Kidney epithelial cell (primary cell): Measurements from ENCODE around the gene LGI2. TPM values are rescaled to one million over a fixed set of nuclear protein-coding genes. Genes with fewer than 3 reads are reported as not detected.

Experiments used
- DNase-seq: peaks from one replicate; pipeline ENCODE4 v3.0.0-alpha.2; 2010; ENCODE audit warnings: low read depth
- H3K27me3 ChIP-seq: 2 replicates; pipeline ENCODE4 v1.6.0; 2011; ENCODE audit warnings: low read length; ENCODE audit not compliant: control insufficient read depth, insufficient read depth
- H3K36me3 ChIP-seq: 2 replicates; pipeline ENCODE4 v1.5.1; 2011; ENCODE audit warnings: low read length; ENCODE audit not compliant: control insufficient read depth, insufficient read depth
- H3K4me3 ChIP-seq: 2 replicates; pipeline ENCODE4 v1.5.1; 2011; ENCODE audit warnings: low read depth, mild to moderate bottlenecking, control low read depth, low read length
- total RNA-seq: library from RNA; depleted of rRNA; stranded (reverse); fragments of >200 nt; gene quantifications from 2 replicates; pipeline ENCODE4 v1.2.3, GENCODE V29; 2015
- TF ChIP-seq, protein P1 (sequence below): IDR thresholded peaks from 2 replicates; pipeline ENCODE4 v1.5.1; 2011; ENCODE audit warnings: mild to moderate bottlenecking, moderate library complexity, low read length, control low read depth, inconsistent platforms; ENCODE audit not compliant: insufficient read depth, poor library complexity, severe bottlenecking

LGI2 gene, protein sequence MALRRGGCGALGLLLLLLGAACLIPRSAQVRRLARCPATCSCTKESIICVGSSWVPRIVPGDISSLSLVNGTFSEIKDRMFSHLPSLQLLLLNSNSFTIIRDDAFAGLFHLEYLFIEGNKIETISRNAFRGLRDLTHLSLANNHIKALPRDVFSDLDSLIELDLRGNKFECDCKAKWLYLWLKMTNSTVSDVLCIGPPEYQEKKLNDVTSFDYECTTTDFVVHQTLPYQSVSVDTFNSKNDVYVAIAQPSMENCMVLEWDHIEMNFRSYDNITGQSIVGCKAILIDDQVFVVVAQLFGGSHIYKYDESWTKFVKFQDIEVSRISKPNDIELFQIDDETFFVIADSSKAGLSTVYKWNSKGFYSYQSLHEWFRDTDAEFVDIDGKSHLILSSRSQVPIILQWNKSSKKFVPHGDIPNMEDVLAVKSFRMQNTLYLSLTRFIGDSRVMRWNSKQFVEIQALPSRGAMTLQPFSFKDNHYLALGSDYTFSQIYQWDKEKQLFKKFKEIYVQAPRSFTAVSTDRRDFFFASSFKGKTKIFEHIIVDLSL
- 0.25 and 0.75 TPM in 2 replicates for total RNA-seq

DNA sequence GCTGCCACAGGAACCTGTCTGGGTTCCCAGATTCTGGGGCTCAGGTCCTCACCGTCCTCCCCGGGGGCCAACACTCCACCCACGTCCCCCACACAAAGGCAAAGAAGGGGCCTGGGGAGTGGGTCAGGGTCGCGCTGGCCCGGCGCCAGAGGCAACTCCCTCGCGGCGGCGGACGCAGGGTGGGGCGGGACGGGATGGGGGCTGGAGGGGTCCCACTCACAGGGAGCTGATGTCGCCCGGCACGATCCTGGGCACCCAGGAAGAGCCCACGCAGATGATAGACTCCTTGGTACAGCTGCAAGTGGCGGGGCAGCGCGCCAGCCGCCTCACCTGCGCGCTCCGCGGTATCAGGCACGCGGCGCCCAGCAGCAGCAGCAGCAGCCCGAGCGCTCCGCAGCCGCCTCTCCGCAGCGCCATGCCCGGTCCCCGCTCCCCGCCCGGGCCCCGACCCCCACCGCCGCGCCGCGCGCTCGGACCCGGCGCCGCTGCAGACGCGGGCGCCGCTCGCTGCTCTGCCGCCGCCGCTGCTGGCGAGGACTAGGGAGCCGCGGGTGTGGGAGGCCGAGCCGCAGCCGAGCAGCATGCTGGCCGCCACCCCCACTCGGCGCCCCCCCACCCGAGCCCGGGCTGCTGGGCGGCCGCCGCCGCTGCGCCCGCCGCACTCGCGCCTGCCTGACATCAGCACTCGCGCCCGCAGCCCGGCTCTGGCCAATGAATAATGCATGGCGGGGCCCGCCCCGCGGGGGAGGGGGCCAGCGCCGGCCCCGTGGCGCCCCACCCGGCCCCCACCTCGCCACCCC lies at the start of gene LGI2:
LGI2 (minus strand) TSS at position 670 of the 800 bp plus-strand sequence; CDS start at position 417, 253 bp downstream.
- TF ChIP-seq, protein P1, sequence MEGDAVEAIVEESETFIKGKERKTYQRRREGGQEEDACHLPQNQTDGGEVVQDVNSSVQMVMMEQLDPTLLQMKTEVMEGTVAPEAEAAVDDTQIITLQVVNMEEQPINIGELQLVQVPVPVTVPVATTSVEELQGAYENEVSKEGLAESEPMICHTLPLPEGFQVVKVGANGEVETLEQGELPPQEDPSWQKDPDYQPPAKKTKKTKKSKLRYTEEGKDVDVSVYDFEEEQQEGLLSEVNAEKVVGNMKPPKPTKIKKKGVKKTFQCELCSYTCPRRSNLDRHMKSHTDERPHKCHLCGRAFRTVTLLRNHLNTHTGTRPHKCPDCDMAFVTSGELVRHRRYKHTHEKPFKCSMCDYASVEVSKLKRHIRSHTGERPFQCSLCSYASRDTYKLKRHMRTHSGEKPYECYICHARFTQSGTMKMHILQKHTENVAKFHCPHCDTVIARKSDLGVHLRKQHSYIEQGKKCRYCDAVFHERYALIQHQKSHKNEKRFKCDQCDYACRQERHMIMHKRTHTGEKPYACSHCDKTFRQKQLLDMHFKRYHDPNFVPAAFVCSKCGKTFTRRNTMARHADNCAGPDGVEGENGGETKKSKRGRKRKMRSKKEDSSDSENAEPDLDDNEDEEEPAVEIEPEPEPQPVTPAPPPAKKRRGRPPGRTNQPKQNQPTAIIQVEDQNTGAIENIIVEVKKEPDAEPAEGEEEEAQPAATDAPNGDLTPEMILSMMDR, result no peak
- DNase-seq, result no peak
- Histone ChIP-seq H3K4me3 (peak within 1 kb of the TSS; percentile 40), H3K27me3 (peaks cover 53% of the 10 kb centered on the region), H3K36me3 (no peaks in the 10 kb centered on the region)

DNA sequence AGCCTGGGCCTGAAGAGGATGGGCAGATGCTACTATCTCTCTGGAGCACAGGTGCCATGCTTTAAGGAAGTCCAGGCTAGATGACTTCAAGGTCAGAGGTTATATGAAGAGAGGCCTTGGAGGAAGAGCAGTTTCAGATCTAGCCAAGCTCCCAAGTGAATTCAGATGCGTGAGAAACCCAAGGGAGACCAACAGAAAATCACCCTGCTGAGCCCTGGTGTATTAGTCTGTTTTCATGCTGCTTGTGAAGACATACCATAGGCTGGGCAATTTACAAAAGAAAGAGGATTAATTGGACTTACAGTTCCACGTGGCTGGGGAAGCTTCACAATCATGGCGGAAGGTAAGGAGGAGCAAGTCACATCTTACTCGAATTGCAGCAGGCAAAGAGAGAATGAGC lies 47.8 kb upstream of the LGI2 start:
- no peaks in the 10 kb centered on the region for H3K36me3 ChIP-seq
- TF ChIP-seq, protein P1, result no peak
- peaks cover 5% of the 10 kb centered on the region for H3K27me3 ChIP-seq
- no peak for DNase-seq
- H3K4me3 ChIP-seq, result no peak overlapping the region

DNA sequence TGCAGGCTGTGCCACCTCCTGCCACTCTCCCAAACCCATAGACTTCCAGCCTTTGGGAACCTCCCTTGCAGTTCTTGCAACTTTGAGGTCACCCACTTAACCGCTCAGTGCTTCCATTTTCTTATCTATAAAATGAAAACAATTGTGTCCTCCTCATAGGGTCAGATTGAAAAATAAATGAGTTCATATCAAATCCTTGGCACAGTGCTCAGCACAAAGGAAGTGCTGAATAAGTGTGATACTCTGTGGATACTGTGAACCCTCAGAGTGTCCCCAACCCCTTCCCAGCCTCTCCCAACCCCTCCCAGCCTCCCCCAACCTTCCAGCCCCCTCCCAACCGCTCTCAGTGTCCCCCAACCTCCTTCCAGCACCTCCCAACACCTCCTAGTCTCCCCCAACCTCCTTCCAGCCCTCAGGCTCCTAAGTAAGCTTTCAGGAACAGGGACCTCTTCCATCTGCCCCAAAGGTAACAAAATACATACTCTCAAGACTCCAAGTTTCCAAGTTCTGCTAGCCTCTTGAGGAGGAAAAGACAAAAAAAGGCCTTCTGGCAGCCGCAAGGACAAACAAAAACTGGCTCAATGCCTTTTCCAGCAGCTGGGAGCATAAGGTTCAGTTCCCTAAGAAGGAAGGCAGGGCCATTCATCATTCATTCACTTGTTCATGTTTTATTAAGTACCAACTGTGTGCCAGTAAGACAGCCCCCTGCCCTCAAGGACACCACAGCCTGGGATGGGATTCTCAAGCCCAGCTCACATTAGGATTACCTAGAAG lies 46.1 kb upstream of the LGI2 start:
- no peak for DNase-seq
- peaks cover 5% of the 10 kb centered on the region for H3K27me3 ChIP-seq
- H3K36me3 ChIP-seq, result no peaks in the 10 kb centered on the region
- TF ChIP-seq, protein P1, result no peak
- no peak overlapping the region for H3K4me3 ChIP-seq

DNA sequence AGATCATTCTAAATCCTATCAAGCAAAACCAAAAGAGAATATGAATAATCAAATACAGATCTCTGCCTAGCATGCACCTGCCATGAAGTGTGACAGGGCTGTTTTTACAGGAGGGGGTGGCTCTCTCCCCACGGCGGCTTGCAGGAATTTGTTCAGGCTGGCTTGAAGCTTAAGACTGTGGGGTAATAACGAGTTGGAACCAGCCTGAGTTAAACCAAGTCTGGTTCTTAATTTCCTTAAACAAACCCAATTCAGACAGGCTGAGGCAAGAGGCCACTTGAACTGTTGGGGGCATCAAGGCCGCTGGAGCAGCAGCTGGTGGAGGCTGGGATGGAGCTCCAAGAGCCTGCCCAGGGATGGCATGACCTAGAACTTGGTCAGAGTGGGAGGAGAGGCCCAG lies 45.1 kb upstream of the LGI2 start:
- TF ChIP-seq, protein P1, result no peak
- DNase-seq, result no peak
- peaks cover 5% of the 10 kb centered on the region for H3K27me3 ChIP-seq
- H3K4me3 ChIP-seq, result no peak overlapping the region
- no peaks in the 10 kb centered on the region for H3K36me3 ChIP-seq

DNA sequence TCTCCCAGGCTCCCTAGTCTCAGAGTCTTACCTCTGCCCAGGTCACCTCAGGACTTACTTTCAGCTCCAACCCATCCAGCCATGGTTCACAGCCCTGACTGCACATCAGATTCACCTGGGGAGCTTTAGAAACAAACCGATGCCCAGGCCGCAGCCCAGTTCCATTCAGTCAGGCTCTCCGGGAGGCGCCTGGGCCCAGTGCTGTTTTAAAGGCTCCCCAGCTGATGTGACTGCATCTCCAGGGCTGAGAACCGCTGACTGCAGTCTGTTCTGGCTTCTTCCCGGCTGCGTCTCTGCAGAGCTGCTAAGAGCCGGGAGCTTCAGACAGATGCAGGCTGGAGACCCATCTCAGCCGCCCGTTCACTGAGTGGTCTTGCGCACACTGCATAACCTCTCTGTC lies 44.4 kb upstream of the LGI2 start:
- Histone ChIP-seq H3K27me3 (peaks cover 5% of the 10 kb centered on the region), H3K36me3 (no peaks in the 10 kb centered on the region), H3K4me3 (no peak overlapping the region)
- DNase-seq, result no peak
- TF ChIP-seq, protein P1, result no peak
